Ishikawa (cell line): Measurements from ENCODE around the gene EEF1AKMT3.

Experiments
- CEBPB ChIP-seq: IDR thresholded peaks from 2 replicates; pipeline ENCODE4 v1.6.1; 2012
- CREB1 ChIP-seq: IDR thresholded peaks from 2 replicates; pipeline ENCODE4 v1.6.1; 2012; ENCODE audit warnings: low read depth
- EGR1 ChIP-seq: IDR thresholded peaks from 2 replicates; pipeline ENCODE4 v1.6.1; 2012
- EP300 ChIP-seq: IDR thresholded peaks from 2 replicates; pipeline ENCODE4 v1.6.1; 2012; ENCODE audit warnings: borderline replicate concordance
- FOXM1 ChIP-seq: IDR thresholded peaks from 2 replicates; pipeline ENCODE4 v1.6.1; 2012; ENCODE audit warnings: low read depth, borderline replicate concordance
- MAX ChIP-seq: IDR thresholded peaks from 2 replicates; pipeline ENCODE4 v1.6.1; 2012
- NFIC ChIP-seq: IDR thresholded peaks from 2 replicates; pipeline ENCODE4 v1.6.1; 2012
- RAD21 ChIP-seq: IDR thresholded peaks from 2 replicates; pipeline ENCODE4 v1.6.1; 2012; ENCODE audit warnings: low read depth
- REST ChIP-seq: IDR thresholded peaks from 2 replicates; pipeline ENCODE4 v1.6.1; 2012; ENCODE audit warnings: low read depth, mild to moderate bottlenecking
- TAF1 ChIP-seq: IDR thresholded peaks from 2 replicates; pipeline ENCODE4 v1.6.1; 2012; ENCODE audit warnings: low read depth, mild to moderate bottlenecking
- TCF12 ChIP-seq: IDR thresholded peaks from 2 replicates; pipeline ENCODE4 v1.6.1; 2012; ENCODE audit warnings: low read depth
- TEAD4 ChIP-seq: IDR thresholded peaks from 2 replicates; pipeline ENCODE4 v1.6.1; 2012
- USF1 ChIP-seq: IDR thresholded peaks from 2 replicates; pipeline ENCODE4 v1.6.1; 2012
- YY1 ChIP-seq: IDR thresholded peaks from 2 replicates; pipeline ENCODE4 v1.6.1; 2012; ENCODE audit warnings: low read depth
- ZBTB7A ChIP-seq: IDR thresholded peaks from 2 replicates; pipeline ENCODE4 v1.6.1; 2012; ENCODE audit warnings: low read depth

The EEF1AKMT3 gene

GRCh38 chr12:57817261-57817989 is 45.0 kb downstream of the EEF1AKMT3 start:
- TF ChIP-seq EGR1 (no peak), REST (no peak), MAX (no peak), USF1 (no peak), TCF12 (no peak), CREB1 (no peak), ZBTB7A (no peak), CEBPB (no peak)

GRCh38 chr12:57821474-57822214 is 49.2 kb downstream of the EEF1AKMT3 start:
- TF ChIP-seq CEBPB (no peak), NFIC (no peak), ZBTB7A (no peak), FOXM1 (no peak), MAX (no peak), YY1 (no peak), CREB1 (no peak), TAF1 (no peak), USF1 (no peak), RAD21 (no peak), REST (no peak), TCF12 (no peak), TEAD4 (no peak), EP300 (no peak), EGR1 (no peak)

GRCh38 chr12:57822392-57823130 is 50.1 kb downstream of the EEF1AKMT3 start:
- TF ChIP-seq MAX (no peak), USF1 (no peak)

- TF ChIP-seq TEAD4 (no peak), RAD21 (no peak), USF1 (no peak), YY1 (no peak), TAF1 (no peak), EP300 (no peak), EGR1 (no peak), MAX (no peak), CEBPB (no peak), REST (no peak)
These were observed 50.9 kb downstream of the EEF1AKMT3 start for GRCh38 chr12:57823131-57823907.
